WTC11 (cell line): ENCODE results near the gene OPALIN. TPM values are rescaled to one million over a fixed set of nuclear protein-coding genes. Genes with fewer than 3 reads are reported as not detected.

Source experiments
- ATAC-seq: fragments of 200-7000 bp; cut with Tn5 transposase; 2 replicates; pipeline ENCODE4 v1.10.0; 2021; ENCODE audit warnings: mild to moderate bottlenecking, moderate library complexity
- CTCF ChIA-PET: fragments of 300-600 bp; sonication (Branson Sonifier 250); formaldehyde crosslinking; loops from one replicate; lab custom pipeline; 2021; ENCODE audit warnings: antibody characterized with exemption; lab: Charles Lee
- POLR2A ChIA-PET: fragments of 350-600 bp; sonication (Branson Sonifier 250); formaldehyde crosslinking; loops from one replicate; lab custom pipeline; 2021; ENCODE audit warnings: antibody characterized with exemption; lab: Charles Lee
- DNase-seq: peaks from one replicate; pipeline ENCODE4 v3.0.0; 2021; ENCODE audit warnings: low spot score
- H3K27ac Mint-ChIP-seq: 2 replicates; pipeline ENCODE4 v1.8.0; 2021; ENCODE audit warnings: mixed read lengths
- H3K27me3 Mint-ChIP-seq: 2 replicates; pipeline ENCODE4 v1.8.0; 2021; ENCODE audit warnings: low read depth, mild to moderate bottlenecking, moderate library complexity, mixed read lengths
- H3K36me3 Mint-ChIP-seq: 2 replicates; pipeline ENCODE4 v1.8.0; 2021; ENCODE audit warnings: mixed read lengths
- H3K4me1 Mint-ChIP-seq: 2 replicates; pipeline ENCODE4 v1.8.0; 2022; ENCODE audit warnings: mixed read lengths
- H3K4me3 Mint-ChIP-seq: 2 replicates; pipeline ENCODE4 v1.8.0; 2021; ENCODE audit warnings: mild to moderate bottlenecking, moderate library complexity, mixed read lengths
- H3K9me3 Mint-ChIP-seq: 2 replicates; pipeline ENCODE4 v1.8.0; 2021; ENCODE audit warnings: mixed read lengths
- CBFB ChIP-seq: sonication (generic); formaldehyde crosslinking; IDR thresholded peaks from 2 replicates; pipeline ENCODE4 v1.8.1; 2022; ENCODE audit warnings: mild to moderate bottlenecking, low read depth, missing genetic modification reagents
- ERG ChIP-seq: fragments of 250-450 bp; sonication (Bioruptor Pico); IDR thresholded peaks from 2 replicates; pipeline ENCODE4 v1.8.0; 2021; ENCODE audit warnings: mild to moderate bottlenecking
- ESRRA ChIP-seq: sonication (generic); formaldehyde crosslinking; IDR thresholded peaks from 2 replicates; pipeline ENCODE4 v1.8.1; 2022; ENCODE audit warnings: mild to moderate bottlenecking, missing genetic modification reagents, borderline replicate concordance
- FOXK1 ChIP-seq: sonication (generic); formaldehyde crosslinking; IDR thresholded peaks from 2 replicates; pipeline ENCODE4 v1.8.0; 2022; ENCODE audit warnings: mild to moderate bottlenecking, moderate library complexity, missing genetic modification reagents
- FOXP4 ChIP-seq: sonication (generic); formaldehyde crosslinking; IDR thresholded peaks from 2 replicates; pipeline ENCODE4 v1.8.0; 2022; ENCODE audit warnings: mild to moderate bottlenecking, missing genetic modification reagents
- GRHL2 ChIP-seq: fragments of 250-450 bp; sonication (Bioruptor Pico); IDR thresholded peaks from 2 replicates; pipeline ENCODE4 v1.8.0; 2022; ENCODE audit warnings: mild to moderate bottlenecking, moderate library complexity; ENCODE audit not compliant: insufficient replicate concordance, severe bottlenecking
- NFATC4 ChIP-seq: fragments of 250-450 bp; sonication (Bioruptor Pico); IDR thresholded peaks from 2 replicates; pipeline ENCODE4 v1.9.0; 2021; ENCODE audit warnings: mild to moderate bottlenecking
- NR1H2 ChIP-seq: sonication (generic); formaldehyde crosslinking; IDR thresholded peaks from 2 replicates; pipeline ENCODE4 v1.9.0; 2021; ENCODE audit warnings: mild to moderate bottlenecking, moderate library complexity, missing genetic modification reagents
- OVOL2 ChIP-seq: fragments of 250-450 bp; sonication (Bioruptor Pico); IDR thresholded peaks from 2 replicates; pipeline ENCODE4 v1.9.0; 2021; ENCODE audit warnings: mild to moderate bottlenecking, borderline replicate concordance
- RORB ChIP-seq: fragments of 250-450 bp; sonication (Bioruptor Pico); IDR thresholded peaks from 2 replicates; pipeline ENCODE4 v1.9.0; 2021; ENCODE audit warnings: mild to moderate bottlenecking
- STAT6 ChIP-seq: sonication (generic); formaldehyde crosslinking; conservative IDR thresholded peaks from 2 replicates; pipeline ENCODE4 v1.8.1; 2023; ENCODE audit warnings: mild to moderate bottlenecking, low read depth, missing genetic modification reagents, moderate library complexity
- TEAD4 ChIP-seq: sonication (generic); formaldehyde crosslinking; IDR thresholded peaks from 2 replicates; pipeline ENCODE4 v1.8.0; 2022; ENCODE audit warnings: mild to moderate bottlenecking, missing genetic modification reagents
- TP53 ChIP-seq: sonication (generic); formaldehyde crosslinking; IDR thresholded peaks from 2 replicates; pipeline ENCODE4 v1.8.1; 2023; ENCODE audit warnings: mild to moderate bottlenecking, missing genetic modification reagents
- ZNF317 ChIP-seq: sonication (generic); formaldehyde crosslinking; IDR thresholded peaks from 2 replicates; pipeline ENCODE4 v1.8.1; 2023; ENCODE audit warnings: low read depth, mild to moderate bottlenecking, moderate library complexity, missing genetic modification reagents, borderline replicate concordance
- ZNF416 ChIP-seq: fragments of 250-450 bp; sonication (Bioruptor Pico); IDR thresholded peaks from 2 replicates; pipeline ENCODE4 v1.9.0; 2021; ENCODE audit warnings: mild to moderate bottlenecking, inconsistent platforms
- ZNF671 ChIP-seq: fragments of 250-450 bp; sonication (Bioruptor Pico); IDR thresholded peaks from 2 replicates; pipeline ENCODE4 v1.8.0; 2021; ENCODE audit warnings: mild to moderate bottlenecking
- total RNA-seq: library from RNA; stranded (reverse); gene quantifications from 3 replicates; pipeline ENCODE4 v1.2.3, GENCODE V29; 2021
- TF ChIP-seq, protein P1 (sequence below): sonication (generic); formaldehyde crosslinking; IDR thresholded peaks from 2 replicates; pipeline ENCODE4 v1.8.0; 2023; ENCODE audit warnings: missing genetic modification reagents, mild to moderate bottlenecking, borderline replicate concordance
- TF ChIP-seq, protein P2 (sequence below): sonication (generic); formaldehyde crosslinking; conservative IDR thresholded peaks from 2 replicates; pipeline ENCODE4 v1.8.1; 2022; ENCODE audit warnings: mild to moderate bottlenecking, missing genetic modification reagents
- TF ChIP-seq, protein P3 (sequence below): sonication (generic); formaldehyde crosslinking; IDR thresholded peaks from 2 replicates; pipeline ENCODE4 v1.8.0; 2022; ENCODE audit warnings: mild to moderate bottlenecking, missing genetic modification reagents
- TF ChIP-seq, protein P4 (sequence below): fragments of 200-600 bp; IDR thresholded peaks from 2 replicates; pipeline ENCODE4 v1.8.0; 2022; ENCODE audit warnings: antibody characterized with exemption

OPALIN gene
- total RNA-seq, 1 experiment from 2014 or later, result 0.04 TPM

- TF ChIP-seq, protein P1, sequence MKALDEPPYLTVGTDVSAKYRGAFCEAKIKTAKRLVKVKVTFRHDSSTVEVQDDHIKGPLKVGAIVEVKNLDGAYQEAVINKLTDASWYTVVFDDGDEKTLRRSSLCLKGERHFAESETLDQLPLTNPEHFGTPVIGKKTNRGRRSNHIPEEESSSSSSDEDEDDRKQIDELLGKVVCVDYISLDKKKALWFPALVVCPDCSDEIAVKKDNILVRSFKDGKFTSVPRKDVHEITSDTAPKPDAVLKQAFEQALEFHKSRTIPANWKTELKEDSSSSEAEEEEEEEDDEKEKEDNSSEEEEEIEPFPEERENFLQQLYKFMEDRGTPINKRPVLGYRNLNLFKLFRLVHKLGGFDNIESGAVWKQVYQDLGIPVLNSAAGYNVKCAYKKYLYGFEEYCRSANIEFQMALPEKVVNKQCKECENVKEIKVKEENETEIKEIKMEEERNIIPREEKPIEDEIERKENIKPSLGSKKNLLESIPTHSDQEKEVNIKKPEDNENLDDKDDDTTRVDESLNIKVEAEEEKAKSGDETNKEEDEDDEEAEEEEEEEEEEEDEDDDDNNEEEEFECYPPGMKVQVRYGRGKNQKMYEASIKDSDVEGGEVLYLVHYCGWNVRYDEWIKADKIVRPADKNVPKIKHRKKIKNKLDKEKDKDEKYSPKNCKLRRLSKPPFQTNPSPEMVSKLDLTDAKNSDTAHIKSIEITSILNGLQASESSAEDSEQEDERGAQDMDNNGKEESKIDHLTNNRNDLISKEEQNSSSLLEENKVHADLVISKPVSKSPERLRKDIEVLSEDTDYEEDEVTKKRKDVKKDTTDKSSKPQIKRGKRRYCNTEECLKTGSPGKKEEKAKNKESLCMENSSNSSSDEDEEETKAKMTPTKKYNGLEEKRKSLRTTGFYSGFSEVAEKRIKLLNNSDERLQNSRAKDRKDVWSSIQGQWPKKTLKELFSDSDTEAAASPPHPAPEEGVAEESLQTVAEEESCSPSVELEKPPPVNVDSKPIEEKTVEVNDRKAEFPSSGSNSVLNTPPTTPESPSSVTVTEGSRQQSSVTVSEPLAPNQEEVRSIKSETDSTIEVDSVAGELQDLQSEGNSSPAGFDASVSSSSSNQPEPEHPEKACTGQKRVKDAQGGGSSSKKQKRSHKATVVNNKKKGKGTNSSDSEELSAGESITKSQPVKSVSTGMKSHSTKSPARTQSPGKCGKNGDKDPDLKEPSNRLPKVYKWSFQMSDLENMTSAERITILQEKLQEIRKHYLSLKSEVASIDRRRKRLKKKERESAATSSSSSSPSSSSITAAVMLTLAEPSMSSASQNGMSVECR, result peak; percentile 41; the same call in 1 of the 2 replicates
- no peak for TF ChIP-seq NR1H2 (CRISPR knock-in tag)
- TF ChIP-seq, protein P2, sequence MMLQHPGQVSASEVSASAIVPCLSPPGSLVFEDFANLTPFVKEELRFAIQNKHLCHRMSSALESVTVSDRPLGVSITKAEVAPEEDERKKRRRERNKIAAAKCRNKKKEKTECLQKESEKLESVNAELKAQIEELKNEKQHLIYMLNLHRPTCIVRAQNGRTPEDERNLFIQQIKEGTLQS, result no peak
- TF ChIP-seq TP53 (CRISPR knock-in tag), result no peak; the same call in 1 of the 2 replicates
- TF ChIP-seq ERG, result no peak
- no peak for TF ChIP-seq RORB (CRISPR knock-in tag)
- no peak for TF ChIP-seq ZNF416 (CRISPR knock-in tag)
- TF ChIP-seq FOXP4 (CRISPR knock-in tag), result 0 out of 2 replicates have a peak, but pooled peaks have one; percentile 25
- TF ChIP-seq, all 79 proteins: peak for 10
Observed at GRCh38 chr10:96341219-96342182, 17.3 kb downstream of the OPALIN start (continued).

GRCh38 chr10:96339956-96340904 lies 18.6 kb downstream of the OPALIN start:
- Mint-ChIP-seq H3K27me3 (peaks cover 24% of the 10 kb centered on the region), H3K27ac (no peak overlapping the region), H3K4me3 (no peak overlapping the region), H3K4me1 (peaks cover 59% of the 10 kb centered on the region), H3K9me3 (peaks cover 4% of the 10 kb centered on the region), H3K36me3 (peaks cover 3% of the 10 kb centered on the region)
- CTCF ChIA-PET, result interaction anchor here (0.8 to 3.0 kb wide), 24 partner anchors 10 to 323 kb away, joined by 3 to 31 read pairs (median 6); partner anchors contain the start of gene TLL2
- peak; percentile 79 for DNase-seq
- peak; percentile 72 for ATAC-seq
- POLR2A ChIA-PET, result no interaction called here
- peak; percentile 79 for TF ChIP-seq ZNF317 (CRISPR knock-in tag)
- TF ChIP-seq STAT6 (CRISPR knock-in tag), result no peak
- TF ChIP-seq OVOL2 (CRISPR knock-in tag), result no peak
- no peak for TF ChIP-seq TEAD4 (CRISPR knock-in tag)
- TF ChIP-seq, protein P3, sequence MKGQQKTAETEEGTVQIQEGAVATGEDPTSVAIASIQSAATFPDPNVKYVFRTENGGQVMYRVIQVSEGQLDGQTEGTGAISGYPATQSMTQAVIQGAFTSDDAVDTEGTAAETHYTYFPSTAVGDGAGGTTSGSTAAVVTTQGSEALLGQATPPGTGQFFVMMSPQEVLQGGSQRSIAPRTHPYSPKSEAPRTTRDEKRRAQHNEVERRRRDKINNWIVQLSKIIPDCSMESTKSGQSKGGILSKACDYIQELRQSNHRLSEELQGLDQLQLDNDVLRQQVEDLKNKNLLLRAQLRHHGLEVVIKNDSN (CRISPR knock-in tag), result no peak
- TF ChIP-seq, protein P4, sequence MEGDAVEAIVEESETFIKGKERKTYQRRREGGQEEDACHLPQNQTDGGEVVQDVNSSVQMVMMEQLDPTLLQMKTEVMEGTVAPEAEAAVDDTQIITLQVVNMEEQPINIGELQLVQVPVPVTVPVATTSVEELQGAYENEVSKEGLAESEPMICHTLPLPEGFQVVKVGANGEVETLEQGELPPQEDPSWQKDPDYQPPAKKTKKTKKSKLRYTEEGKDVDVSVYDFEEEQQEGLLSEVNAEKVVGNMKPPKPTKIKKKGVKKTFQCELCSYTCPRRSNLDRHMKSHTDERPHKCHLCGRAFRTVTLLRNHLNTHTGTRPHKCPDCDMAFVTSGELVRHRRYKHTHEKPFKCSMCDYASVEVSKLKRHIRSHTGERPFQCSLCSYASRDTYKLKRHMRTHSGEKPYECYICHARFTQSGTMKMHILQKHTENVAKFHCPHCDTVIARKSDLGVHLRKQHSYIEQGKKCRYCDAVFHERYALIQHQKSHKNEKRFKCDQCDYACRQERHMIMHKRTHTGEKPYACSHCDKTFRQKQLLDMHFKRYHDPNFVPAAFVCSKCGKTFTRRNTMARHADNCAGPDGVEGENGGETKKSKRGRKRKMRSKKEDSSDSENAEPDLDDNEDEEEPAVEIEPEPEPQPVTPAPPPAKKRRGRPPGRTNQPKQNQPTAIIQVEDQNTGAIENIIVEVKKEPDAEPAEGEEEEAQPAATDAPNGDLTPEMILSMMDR, result peak; percentile 71
- no peak for TF ChIP-seq NFATC4 (CRISPR knock-in tag)
- TF ChIP-seq GRHL2 (CRISPR knock-in tag), result no peak
- TF ChIP-seq ZNF671 (CRISPR knock-in tag), result no peak
- TF ChIP-seq CBFB (CRISPR knock-in tag), result no peak
- TF ChIP-seq ESRRA (CRISPR knock-in tag), result no peak
- no peak for TF ChIP-seq FOXK1 (CRISPR knock-in tag)
